HL-60 (cell line): Measurements from ENCODE around the gene LRMDA.

ENCODE experiments used
- DNase-seq, 2 experiments: peaks; one replicate each; pipeline ENCODE4 v3.0.0-alpha.2; 2010 to 2020; ENCODE audit warnings: low read depth in 1 of 2, low spot score in 1 of 2
- H3K27ac ChIP-seq: fragments of 250-450 bp; sonication (Bioruptor Pico); replicated peaks from 2 replicates; pipeline ENCODE4 v1.5.1; 2020; ENCODE audit warnings: mild to moderate bottlenecking, moderate library complexity
- H3K27me3 ChIP-seq: fragments of 250-450 bp; sonication (Bioruptor Pico); 2 replicates; pipeline ENCODE4 v1.5.1; 2021; ENCODE audit warnings: mild to moderate bottlenecking, moderate library complexity; ENCODE audit not compliant: insufficient read depth, poor library complexity, severe bottlenecking
- H3K4me3 ChIP-seq: replicated peaks from 2 replicates; pipeline ENCODE4 v1.5.1; 2011; ENCODE audit warnings: mild to moderate bottlenecking, control low read depth, low read length; ENCODE audit not compliant: insufficient read depth
- GABPA ChIP-seq: IDR thresholded peaks from 2 replicates; pipeline ENCODE4 v1.6.1; 2012; ENCODE audit warnings: low read depth
- POLR2AphosphoS5 ChIP-seq: IDR thresholded peaks from 2 replicates; pipeline ENCODE4 v1.6.1; 2012; ENCODE audit warnings: low read depth
- SPI1 ChIP-seq: IDR thresholded peaks from 2 replicates; pipeline ENCODE4 v1.6.1; 2012; ENCODE audit warnings: low read depth, mild to moderate bottlenecking, borderline replicate concordance
- TF ChIP-seq, protein P1 (sequence below): IDR thresholded peaks from 2 replicates; pipeline ENCODE4 v1.6.1; 2012; ENCODE audit warnings: low read depth; ENCODE audit not compliant: insufficient replicate concordance
- TF ChIP-seq, protein P2 (sequence below): IDR thresholded peaks from one replicate; pipeline ENCODE4 v1.5.1; 2011; ENCODE audit warnings: low read length, control low read depth, inconsistent platforms; ENCODE audit not compliant: insufficient read depth

Gene LRMDA

DNA sequence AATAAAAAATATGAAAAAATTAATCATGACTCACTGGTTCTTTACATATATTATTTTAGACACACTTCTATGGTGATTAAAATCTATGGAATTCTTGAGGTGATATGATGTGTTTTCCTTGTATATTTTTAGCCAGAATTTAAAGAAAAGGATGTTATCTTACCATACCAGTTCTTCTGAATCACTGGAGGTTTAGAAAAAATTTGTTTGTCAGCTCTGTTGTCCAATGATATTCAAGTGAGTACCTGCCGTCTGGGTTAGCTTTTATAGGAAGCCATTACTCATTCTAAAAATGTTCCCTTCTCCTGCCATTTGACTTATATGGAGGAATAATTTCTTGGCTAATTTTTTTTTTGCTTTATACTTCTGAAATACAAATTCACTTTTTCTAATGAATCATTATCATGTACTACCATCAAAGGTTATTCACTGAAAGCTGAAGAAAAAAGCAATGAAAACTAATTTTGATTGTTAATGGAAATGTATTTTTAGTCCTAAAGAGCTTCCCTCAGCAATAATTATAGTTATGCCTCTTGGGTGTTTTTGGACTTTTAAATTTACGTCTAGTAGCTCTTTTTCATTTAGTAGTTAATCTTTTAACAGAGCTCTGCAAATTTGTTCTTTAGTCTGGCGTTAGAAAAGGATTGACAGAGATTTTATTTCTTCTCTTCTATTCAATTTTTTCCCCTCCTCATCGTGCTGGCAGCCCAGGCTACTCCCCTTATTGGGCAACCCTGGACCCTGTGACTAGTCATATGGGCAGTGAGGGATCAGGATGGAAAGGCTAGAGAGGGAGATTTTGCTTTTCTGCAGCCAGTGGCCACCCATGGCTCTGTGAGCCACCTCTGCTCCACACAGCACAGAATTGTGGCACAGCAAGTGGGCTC lies 434.2 kb downstream of the LRMDA start:
- Histone ChIP-seq H3K27me3 (no peaks in the 10 kb centered on the region), H3K4me3 (no peak overlapping the region), H3K27ac (no peak overlapping the region)
- DNase-seq = no peak
- TF ChIP-seq, protein P1, sequence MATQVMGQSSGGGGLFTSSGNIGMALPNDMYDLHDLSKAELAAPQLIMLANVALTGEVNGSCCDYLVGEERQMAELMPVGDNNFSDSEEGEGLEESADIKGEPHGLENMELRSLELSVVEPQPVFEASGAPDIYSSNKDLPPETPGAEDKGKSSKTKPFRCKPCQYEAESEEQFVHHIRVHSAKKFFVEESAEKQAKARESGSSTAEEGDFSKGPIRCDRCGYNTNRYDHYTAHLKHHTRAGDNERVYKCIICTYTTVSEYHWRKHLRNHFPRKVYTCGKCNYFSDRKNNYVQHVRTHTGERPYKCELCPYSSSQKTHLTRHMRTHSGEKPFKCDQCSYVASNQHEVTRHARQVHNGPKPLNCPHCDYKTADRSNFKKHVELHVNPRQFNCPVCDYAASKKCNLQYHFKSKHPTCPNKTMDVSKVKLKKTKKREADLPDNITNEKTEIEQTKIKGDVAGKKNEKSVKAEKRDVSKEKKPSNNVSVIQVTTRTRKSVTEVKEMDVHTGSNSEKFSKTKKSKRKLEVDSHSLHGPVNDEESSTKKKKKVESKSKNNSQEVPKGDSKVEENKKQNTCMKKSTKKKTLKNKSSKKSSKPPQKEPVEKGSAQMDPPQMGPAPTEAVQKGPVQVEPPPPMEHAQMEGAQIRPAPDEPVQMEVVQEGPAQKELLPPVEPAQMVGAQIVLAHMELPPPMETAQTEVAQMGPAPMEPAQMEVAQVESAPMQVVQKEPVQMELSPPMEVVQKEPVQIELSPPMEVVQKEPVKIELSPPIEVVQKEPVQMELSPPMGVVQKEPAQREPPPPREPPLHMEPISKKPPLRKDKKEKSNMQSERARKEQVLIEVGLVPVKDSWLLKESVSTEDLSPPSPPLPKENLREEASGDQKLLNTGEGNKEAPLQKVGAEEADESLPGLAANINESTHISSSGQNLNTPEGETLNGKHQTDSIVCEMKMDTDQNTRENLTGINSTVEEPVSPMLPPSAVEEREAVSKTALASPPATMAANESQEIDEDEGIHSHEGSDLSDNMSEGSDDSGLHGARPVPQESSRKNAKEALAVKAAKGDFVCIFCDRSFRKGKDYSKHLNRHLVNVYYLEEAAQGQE = no peak
- no peak for TF ChIP-seq GABPA
- TF ChIP-seq, protein P2, sequence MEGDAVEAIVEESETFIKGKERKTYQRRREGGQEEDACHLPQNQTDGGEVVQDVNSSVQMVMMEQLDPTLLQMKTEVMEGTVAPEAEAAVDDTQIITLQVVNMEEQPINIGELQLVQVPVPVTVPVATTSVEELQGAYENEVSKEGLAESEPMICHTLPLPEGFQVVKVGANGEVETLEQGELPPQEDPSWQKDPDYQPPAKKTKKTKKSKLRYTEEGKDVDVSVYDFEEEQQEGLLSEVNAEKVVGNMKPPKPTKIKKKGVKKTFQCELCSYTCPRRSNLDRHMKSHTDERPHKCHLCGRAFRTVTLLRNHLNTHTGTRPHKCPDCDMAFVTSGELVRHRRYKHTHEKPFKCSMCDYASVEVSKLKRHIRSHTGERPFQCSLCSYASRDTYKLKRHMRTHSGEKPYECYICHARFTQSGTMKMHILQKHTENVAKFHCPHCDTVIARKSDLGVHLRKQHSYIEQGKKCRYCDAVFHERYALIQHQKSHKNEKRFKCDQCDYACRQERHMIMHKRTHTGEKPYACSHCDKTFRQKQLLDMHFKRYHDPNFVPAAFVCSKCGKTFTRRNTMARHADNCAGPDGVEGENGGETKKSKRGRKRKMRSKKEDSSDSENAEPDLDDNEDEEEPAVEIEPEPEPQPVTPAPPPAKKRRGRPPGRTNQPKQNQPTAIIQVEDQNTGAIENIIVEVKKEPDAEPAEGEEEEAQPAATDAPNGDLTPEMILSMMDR = no peak
- TF ChIP-seq SPI1 = no peak
- TF ChIP-seq POLR2AphosphoS5 = no peak

DNA sequence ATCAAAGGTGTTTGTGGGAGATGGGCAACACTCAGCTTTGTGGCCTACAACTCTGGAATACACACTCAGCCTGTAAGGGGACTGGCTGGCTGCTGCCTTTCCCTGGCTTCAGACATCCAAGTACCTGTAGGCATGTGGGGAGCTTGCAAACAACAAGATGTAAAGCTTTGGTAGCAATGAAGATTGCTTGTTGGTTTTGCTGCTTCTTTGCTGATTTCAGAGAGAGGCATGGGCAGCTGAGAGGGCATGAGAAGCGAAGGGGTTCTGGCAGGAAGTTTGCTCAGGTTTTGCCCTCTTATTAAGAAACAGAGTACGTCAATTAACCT lies 434.8 kb downstream of the LRMDA start:
- Histone ChIP-seq H3K4me3 (no peak overlapping the region), H3K27ac (no peak overlapping the region), H3K27me3 (no peaks in the 10 kb centered on the region)
- TF ChIP-seq, protein P1 = no peak
- TF ChIP-seq SPI1 (no peak), POLR2AphosphoS5 (no peak)
- TF ChIP-seq, protein P2 = no peak
- no peak for DNase-seq

DNA sequence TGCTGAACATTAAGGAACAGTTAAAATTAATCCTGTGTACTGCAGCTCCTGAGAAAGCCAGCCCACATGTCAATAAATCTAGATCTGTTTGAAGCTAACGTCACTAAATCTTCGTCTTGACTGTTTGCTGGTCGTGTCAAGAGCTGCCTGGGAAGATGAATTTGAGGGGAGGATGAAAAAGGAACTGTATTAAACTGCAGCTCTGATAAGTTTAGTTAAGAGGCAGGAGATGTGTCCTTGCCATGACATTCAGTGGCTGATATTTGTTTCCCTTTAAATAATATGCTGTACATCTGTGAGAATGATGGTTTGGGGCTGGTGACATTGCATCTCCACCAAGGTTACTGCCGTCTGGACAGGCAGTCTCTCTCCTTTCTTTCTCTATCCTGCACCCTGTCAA lies 435.3 kb downstream of the LRMDA start:
- no peak for DNase-seq
- H3K27ac ChIP-seq = no peak overlapping the region
- H3K27me3 ChIP-seq = no peaks in the 10 kb centered on the region
- H3K4me3 ChIP-seq = no peak overlapping the region
- TF ChIP-seq SPI1 (no peak), GABPA (no peak), POLR2AphosphoS5 (no peak)
- TF ChIP-seq, protein P1 = no peak
- TF ChIP-seq, protein P2 = no peak
